Measurements from ENCODE around the gene ATP13A3. TPM values are rescaled to one million over a fixed set of nuclear protein-coding genes. Genes with fewer than 3 reads are reported as not detected.
A peak's percentile ranks its signal among the peaks of the same experiment; 100 is the strongest.

Gene ATP13A3
- total RNA-seq, 1 donor from 2014 or later = 63.1 TPM

GRCh38 chr3:194389269-194389668 is 97.5 kb downstream of the ATP13A3 start:
- DNase-seq (ENCODE audit: extremely low spot score, unreplicated experiment) = no peak
- Mint-ChIP-seq H3K27ac (ENCODE audit: unreplicated experiment) (no peak overlapping the region), H3K9me3 (ENCODE audit: unreplicated experiment) (peaks cover 17% of the 10 kb centered on the region), H3K36me3 (ENCODE audit: unreplicated experiment) (peaks cover 8% of the 10 kb centered on the region), H3K27me3 (ENCODE audit: unreplicated experiment) (peaks cover 33% of the 10 kb centered on the region), H3K4me1 (ENCODE audit: unreplicated experiment) (no peaks in the 10 kb centered on the region), H3K4me3 (ENCODE audit: unreplicated experiment) (no peak overlapping the region)
- no peak for TF ChIP-seq CTCF (IDR thresholded peaks at IDR 0.05)

- no peak overlapping the region for H3K4me3 Mint-ChIP-seq (ENCODE audit: unreplicated experiment)
- peaks cover 8% of the 10 kb centered on the region for H3K36me3 Mint-ChIP-seq (ENCODE audit: unreplicated experiment)
- H3K27me3 Mint-ChIP-seq (ENCODE audit: unreplicated experiment) = peaks cover 42% of the 10 kb centered on the region
- H3K4me1 Mint-ChIP-seq (ENCODE audit: unreplicated experiment) = no peaks in the 10 kb centered on the region
- H3K27ac Mint-ChIP-seq (ENCODE audit: unreplicated experiment) = no peak overlapping the region
- H3K9me3 Mint-ChIP-seq (ENCODE audit: unreplicated experiment) = peaks cover 17% of the 10 kb centered on the region
- no peak for TF ChIP-seq CTCF (IDR thresholded peaks at IDR 0.05)
- DNase-seq (ENCODE audit: extremely low spot score, unreplicated experiment) = peak; percentile 79
These were observed 98.8 kb downstream of the ATP13A3 start for GRCh38 chr3:194387926-194388418.

- peaks cover 17% of the 10 kb centered on the region for H3K9me3 Mint-ChIP-seq (ENCODE audit: unreplicated experiment)
- no peak overlapping the region for H3K4me3 Mint-ChIP-seq (ENCODE audit: unreplicated experiment)
- peaks cover 8% of the 10 kb centered on the region for H3K36me3 Mint-ChIP-seq (ENCODE audit: unreplicated experiment)
- DNase-seq (ENCODE audit: extremely low spot score, unreplicated experiment) = peak; percentile 60
- no peak for TF ChIP-seq CTCF (IDR thresholded peaks at IDR 0.05)
- H3K27me3 Mint-ChIP-seq (ENCODE audit: unreplicated experiment) = peaks cover 46% of the 10 kb centered on the region
- H3K4me1 Mint-ChIP-seq (ENCODE audit: unreplicated experiment) = no peaks in the 10 kb centered on the region
- H3K27ac Mint-ChIP-seq (ENCODE audit: unreplicated experiment) = no peak overlapping the region
These were observed 99.5 kb downstream of the ATP13A3 start for GRCh38 chr3:194387276-194387675.

- Mint-ChIP-seq H3K4me3 (ENCODE audit: unreplicated experiment) (no peak overlapping the region), H3K36me3 (ENCODE audit: unreplicated experiment) (peaks cover 8% of the 10 kb centered on the region), H3K9me3 (ENCODE audit: unreplicated experiment) (peaks cover 17% of the 10 kb centered on the region), H3K27me3 (ENCODE audit: unreplicated experiment) (peaks cover 47% of the 10 kb centered on the region), H3K4me1 (ENCODE audit: unreplicated experiment) (no peaks in the 10 kb centered on the region), H3K27ac (ENCODE audit: unreplicated experiment) (no peak overlapping the region)
- no peak for TF ChIP-seq CTCF (IDR thresholded peaks at IDR 0.05)
- peak; percentile 11 for DNase-seq (ENCODE audit: extremely low spot score, unreplicated experiment)
These were observed 100.2 kb downstream of the ATP13A3 start for GRCh38 chr3:194386648-194387047.

GRCh38 chr3:194386066-194386465 is 100.7 kb downstream of the ATP13A3 start:
- Mint-ChIP-seq H3K9me3 (ENCODE audit: unreplicated experiment) (peaks cover 13% of the 10 kb centered on the region), H3K4me1 (ENCODE audit: unreplicated experiment) (no peaks in the 10 kb centered on the region), H3K27me3 (ENCODE audit: unreplicated experiment) (peaks cover 48% of the 10 kb centered on the region), H3K36me3 (ENCODE audit: unreplicated experiment) (peaks cover 8% of the 10 kb centered on the region), H3K27ac (ENCODE audit: unreplicated experiment) (no peak overlapping the region), H3K4me3 (ENCODE audit: unreplicated experiment) (no peak overlapping the region)
- TF ChIP-seq CTCF (IDR thresholded peaks at IDR 0.05) = no peak
- DNase-seq (ENCODE audit: extremely low spot score, unreplicated experiment) = peak; percentile 69

Data from osteocyte (in vitro differentiated cells).